HepG2 (cell line): ENCODE data around the gene FMNL2.

Source experiments
- RNF2 ChIP-seq: fragments of 450-650 bp; conservative IDR thresholded peaks from 2 replicates; pipeline ENCODE4 v1.6.1; 2016; ENCODE audit warnings: low read depth
- ZNF790 ChIP-seq: sonication (generic); formaldehyde crosslinking; IDR thresholded peaks from 2 replicates; pipeline ENCODE4 v1.8.0; 2022; ENCODE audit warnings: missing genetic modification reagents, mild to moderate bottlenecking, borderline replicate concordance
- ZNF841 ChIP-seq: sonication (generic); formaldehyde crosslinking; IDR thresholded peaks from 2 replicates; pipeline ENCODE4 v1.8.1; 2023; ENCODE audit warnings: missing genetic modification reagents, borderline replicate concordance

DNA sequence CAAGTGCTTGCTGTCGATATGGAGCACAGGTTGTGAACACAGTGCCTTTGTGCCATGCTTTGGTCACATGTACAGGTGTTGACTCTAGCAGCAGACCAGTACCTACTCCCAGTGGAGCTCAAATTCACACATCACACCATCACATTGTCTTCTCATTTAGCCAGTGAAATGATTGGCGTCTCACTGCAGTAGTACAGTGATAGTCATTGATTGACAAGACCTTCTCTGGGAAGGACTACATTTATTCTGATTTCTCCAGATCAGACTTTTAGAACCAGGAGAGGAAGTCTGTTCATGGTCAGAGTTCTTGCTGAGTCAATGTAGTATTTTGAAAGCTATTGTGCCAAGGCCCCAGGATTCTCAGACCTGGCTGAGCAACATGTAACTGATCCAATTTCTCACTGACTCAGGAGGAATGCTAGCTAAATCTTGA is 75.2 kb downstream of the FMNL2 start:
- TF ChIP-seq ZNF841 (CRISPR knock-in tag) (no peak), RNF2 (peak; percentile 64; the same call in 1 of the 2 replicates), ZNF790 (CRISPR knock-in tag) (no peak)
